CD14-positive monocyte (primary cell): ENCODE measurements around the gene CATSPER1. TPM values are rescaled to one million over a fixed set of nuclear protein-coding genes. Genes with fewer than 3 reads are reported as not detected.
A peak's percentile ranks its signal among the peaks of the same experiment; 100 is the strongest.

Source experiments
- DNase-seq, 3 donors: peaks; one replicate each; pipeline ENCODE4 v3.0.0-alpha.2; 2011 to 2022
- H2AFZ ChIP-seq: 2 replicates; pipeline ENCODE4 v1.6.0; 2012; ENCODE audit warnings: mild to moderate bottlenecking, low read depth, low read length, inconsistent platforms; ENCODE audit not compliant: insufficient read depth, poor library complexity, severe bottlenecking
- H3K27ac ChIP-seq, 2 donors: 1 replicate in 1 of 2; 2 replicates in 1 of 2; pipeline ENCODE4 v1.5.1; 2012 to 2013; ENCODE audit warnings: low read length in 2 of 2, control low read depth in 1 of 2, inconsistent platforms in 1 of 2, low read depth in 1 of 2, mild to moderate bottlenecking in 1 of 2
- H3K27me3 ChIP-seq, 2 donors: one replicate each; pipeline versions ENCODE4 v1.6.0 to v1.6.1; 2011 to 2013; ENCODE audit warnings: low read length in 2 of 2; ENCODE audit not compliant: control insufficient read depth in 2 of 2, insufficient read depth in 2 of 2
- H3K36me3 ChIP-seq, 2 donors: replicated peaks in 1 of 2; 1 replicate in 1 of 2; 2 replicates in 1 of 2; pipeline versions ENCODE4 v1.5.1 to v1.6.1; 2012 to 2013; ENCODE audit warnings: low read length in 2 of 2, control low read depth in 1 of 2, inconsistent platforms in 1 of 2, mild to moderate bottlenecking in 1 of 2; ENCODE audit not compliant: insufficient read depth in 2 of 2, control insufficient read depth in 1 of 2
- H3K4me1 ChIP-seq, 2 donors: 1 replicate in 1 of 2; 2 replicates in 1 of 2; pipeline versions ENCODE4 v1.5.1 to v1.6.1; 2012 to 2013; ENCODE audit warnings: low read length in 2 of 2, control low read depth in 1 of 2, inconsistent platforms in 1 of 2, mild to moderate bottlenecking in 1 of 2, moderate library complexity in 1 of 2; ENCODE audit not compliant: insufficient read depth in 2 of 2, control insufficient read depth in 1 of 2
- H3K4me2 ChIP-seq: replicated peaks from 2 replicates; pipeline ENCODE3; 2012; ENCODE audit warnings: low read length, moderate library complexity, mild to moderate bottlenecking; ENCODE audit not compliant: poor library complexity, severe bottlenecking; ENCODE audit errors: extremely low read depth
- H3K4me3 ChIP-seq, 3 experiments: fragments of 200-600 bp in 1 of 3; sonication (generic) in 1 of 3; replicated peaks in 1 of 3; 1 replicate in 2 of 3; 2 replicates in 1 of 3; pipeline ENCODE4 v1.5.1; 2011 to 2013; ENCODE audit warnings: low read length in 3 of 3, mild to moderate bottlenecking in 3 of 3, control low read depth in 2 of 3, low read depth in 2 of 3, inconsistent platforms in 1 of 3, moderate library complexity in 1 of 3
- H3K79me2 ChIP-seq: 2 replicates; pipeline ENCODE4 v1.6.0; 2012; ENCODE audit warnings: mild to moderate bottlenecking, control low read depth, inconsistent platforms, low read length, moderate library complexity; ENCODE audit not compliant: insufficient read depth
- H3K9ac ChIP-seq: 2 replicates; pipeline ENCODE4 v1.6.0; 2017; ENCODE audit warnings: low read length, mild to moderate bottlenecking; ENCODE audit not compliant: insufficient read depth, poor library complexity, severe bottlenecking
- H3K9me3 ChIP-seq, 2 donors: replicated peaks in 1 of 2; 1 replicate in 1 of 2; 2 replicates in 1 of 2; pipeline versions ENCODE4 v1.5.1 to v1.6.1; 2012 to 2013; ENCODE audit warnings: low read length in 2 of 2, control low read depth in 1 of 2; ENCODE audit not compliant: control insufficient read depth in 1 of 2, insufficient read depth in 1 of 2
- H4K20me1 ChIP-seq: 2 replicates; pipeline ENCODE4 v1.6.0; 2012; ENCODE audit warnings: mild to moderate bottlenecking, low read length, control low read depth, moderate library complexity; ENCODE audit not compliant: insufficient read depth
- H3K27ac Mint-ChIP-seq, 7 donors: one replicate each; pipeline ENCODE4 v1.8.0; 2020; ENCODE audit warnings: mild to moderate bottlenecking in 7 of 7, mixed read lengths in 7 of 7, moderate library complexity in 6 of 7, inconsistent platforms in 2 of 7
- H3K27me3 Mint-ChIP-seq, 3 donors: one replicate each; pipeline ENCODE4 v1.8.0; 2021 to 2022; ENCODE audit warnings: low read depth in 3 of 3, mild to moderate bottlenecking in 3 of 3, mixed read lengths in 3 of 3, moderate library complexity in 3 of 3, inconsistent platforms in 1 of 3
- H3K36me3 Mint-ChIP-seq, 2 donors: one replicate each; pipeline ENCODE4 v1.8.0; 2020; ENCODE audit warnings: mixed read lengths in 2 of 2, inconsistent platforms in 1 of 2, mild to moderate bottlenecking in 1 of 2
- H3K4me1 Mint-ChIP-seq: one replicate; pipeline ENCODE4 v1.8.0; 2020; ENCODE audit warnings: mild to moderate bottlenecking, mixed read lengths
- H3K4me3 Mint-ChIP-seq, 2 donors: one replicate each; pipeline ENCODE4 v1.8.0; 2020; ENCODE audit warnings: mild to moderate bottlenecking in 2 of 2, mixed read lengths in 2 of 2, moderate library complexity in 1 of 2
- H3K9me3 Mint-ChIP-seq, 7 donors: one replicate each; pipeline ENCODE4 v1.8.0; 2020 to 2022; ENCODE audit warnings: mixed read lengths in 7 of 7, mild to moderate bottlenecking in 6 of 7, moderate library complexity in 6 of 7, inconsistent platforms in 2 of 7
- WGBS: methylation state at CpG from one replicate; pipeline ENCODE4 v1.1.5; 2013; ENCODE audit warnings: missing lambda C conversion rate; ENCODE audit not compliant: insufficient coverage; 5-methylcytosine and 5-hydroxymethylcytosine counted together
- intact Hi-C, 2 donors: fragments of 100-400 bp; cut with micrococcal nuclease; formaldehyde crosslinking; loops; one replicate each; pipeline versions ENCODE4 v1.15.0 to v1.15.1; 2023
- polyA plus RNA-seq, 3 donors: library from polyadenylated mRNA; depleted of rRNA in 1 of 3; unstranded in 2 of 3; stranded (reverse) in 1 of 3; fragments of 300-500 nt in 2 of 3; fragments of >200 nt in 1 of 3; fragmentation: Illumina TruSeq in 2 of 3; gene quantifications; 1 replicate in 2 of 3; 2 replicates in 1 of 3; pipeline ENCODE4 v1.2.3, GENCODE V29; 2012 to 2021
- TF ChIP-seq, protein P1 (sequence below): fragments of 200-600 bp; IDR thresholded peaks from one replicate; pipeline ENCODE4 v1.8.0; 2022; ENCODE audit warnings: antibody characterized with exemption, mild to moderate bottlenecking

The CATSPER1 gene
- polyA plus RNA-seq, 3 donors: 15.4 to 24.1 (median 22.0) TPM

DNA sequence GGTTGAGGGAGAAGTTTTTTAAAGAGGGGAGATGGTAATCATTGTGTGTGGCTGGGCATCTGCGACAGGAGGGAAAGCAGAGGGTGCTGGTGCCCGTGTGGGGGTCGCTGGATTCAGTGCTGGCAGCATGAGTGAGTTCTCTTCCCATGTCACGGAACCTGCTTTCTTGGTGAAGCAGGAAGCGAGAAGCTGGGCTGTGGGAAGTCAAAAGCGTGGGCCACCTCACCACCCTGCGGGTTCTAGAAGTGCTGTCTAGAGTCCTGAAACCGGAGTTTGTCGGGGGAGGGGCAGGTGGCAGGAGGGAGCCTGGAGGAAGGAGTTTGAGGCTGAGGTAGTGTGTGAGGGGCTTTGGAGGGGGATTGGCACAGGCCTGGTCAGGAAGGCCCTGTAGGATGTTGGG, 50.5 kb downstream of the CATSPER1 start:
- Mint-ChIP-seq H3K9me3 (no peaks in the 10 kb centered on the region), H3K4me3 (no peak overlapping the region), H3K36me3 (peaks cover 58 to 82% of the 10 kb centered on the region in 2 donors), H3K4me1 (no peaks in the 10 kb centered on the region), H3K27ac (peak overlapping the region in 3 of 7 donors; percentile 9 to 58 (median 26)), H3K27me3 (no peaks in the 10 kb centered on the region)
- Histone ChIP-seq H3K4me3 (no peak overlapping the region), H3K4me2 (no peak overlapping the region), H3K79me2 (no peaks in the 10 kb centered on the region), H3K4me1 (no peaks in the 10 kb centered on the region), H3K36me3 (peaks cover 53 to 75% of the 10 kb centered on the region in 2 donors), H4K20me1 (peaks cover 15% of the 10 kb centered on the region), H3K27ac (no peak overlapping the region), H3K27me3 (no peaks in the 10 kb centered on the region), H3K9me3 (no peaks in the 10 kb centered on the region), H2AFZ (no peak overlapping the region), H3K9ac (no peak overlapping the region)
- WGBS: 95% methylated on average over 7 of the region's 9 CpGs
- intact Hi-C loops: no loop called here
- DNase-seq: no peak
- TF ChIP-seq, protein P1, sequence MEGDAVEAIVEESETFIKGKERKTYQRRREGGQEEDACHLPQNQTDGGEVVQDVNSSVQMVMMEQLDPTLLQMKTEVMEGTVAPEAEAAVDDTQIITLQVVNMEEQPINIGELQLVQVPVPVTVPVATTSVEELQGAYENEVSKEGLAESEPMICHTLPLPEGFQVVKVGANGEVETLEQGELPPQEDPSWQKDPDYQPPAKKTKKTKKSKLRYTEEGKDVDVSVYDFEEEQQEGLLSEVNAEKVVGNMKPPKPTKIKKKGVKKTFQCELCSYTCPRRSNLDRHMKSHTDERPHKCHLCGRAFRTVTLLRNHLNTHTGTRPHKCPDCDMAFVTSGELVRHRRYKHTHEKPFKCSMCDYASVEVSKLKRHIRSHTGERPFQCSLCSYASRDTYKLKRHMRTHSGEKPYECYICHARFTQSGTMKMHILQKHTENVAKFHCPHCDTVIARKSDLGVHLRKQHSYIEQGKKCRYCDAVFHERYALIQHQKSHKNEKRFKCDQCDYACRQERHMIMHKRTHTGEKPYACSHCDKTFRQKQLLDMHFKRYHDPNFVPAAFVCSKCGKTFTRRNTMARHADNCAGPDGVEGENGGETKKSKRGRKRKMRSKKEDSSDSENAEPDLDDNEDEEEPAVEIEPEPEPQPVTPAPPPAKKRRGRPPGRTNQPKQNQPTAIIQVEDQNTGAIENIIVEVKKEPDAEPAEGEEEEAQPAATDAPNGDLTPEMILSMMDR: no peak

DNA sequence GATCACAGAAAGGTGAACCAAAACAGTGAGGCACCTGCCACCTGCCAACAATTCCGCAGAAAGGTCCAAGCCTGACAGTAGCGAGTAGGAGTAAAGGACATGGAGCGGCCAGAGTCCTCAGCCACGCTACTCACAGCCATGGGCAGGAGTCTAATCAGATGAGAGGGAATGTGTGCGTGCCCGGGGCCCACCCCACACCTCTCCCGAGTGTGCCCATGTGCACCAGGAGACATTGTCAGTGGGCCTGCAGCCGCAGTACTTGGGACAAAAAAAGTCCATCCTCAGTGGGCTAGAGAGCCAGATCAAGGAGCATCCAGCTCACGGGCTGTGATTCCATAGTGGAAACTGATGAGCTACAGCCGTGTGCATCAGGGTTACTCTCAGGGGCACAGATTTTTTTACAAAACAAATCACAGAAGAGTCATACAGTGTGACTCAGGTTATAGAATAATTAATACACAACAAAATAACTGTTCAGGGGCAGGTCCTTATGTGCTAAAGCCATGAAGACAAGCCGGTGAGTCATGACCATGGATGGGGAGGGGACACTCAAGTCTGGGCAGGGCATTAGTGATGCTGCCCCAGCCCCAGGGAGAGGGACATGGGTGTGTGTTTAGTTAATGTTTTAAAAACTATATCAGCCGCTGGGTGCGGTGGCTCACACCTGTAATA, 52.7 kb downstream of the CATSPER1 start:
- Histone ChIP-seq H4K20me1 (peaks cover 21% of the 10 kb centered on the region), H3K27ac (no peak overlapping the region), H3K9ac (no peak overlapping the region), H3K4me3 (no peak overlapping the region), H2AFZ (no peak overlapping the region), H3K4me2 (no peak overlapping the region), H3K4me1 (peaks cover 7 to 11% of the 10 kb centered on the region in 2 donors), H3K27me3 (no peaks in the 10 kb centered on the region), H3K36me3 (peaks cover 62 to 77% of the 10 kb centered on the region in 2 donors), H3K79me2 (no peaks in the 10 kb centered on the region), H3K9me3 (no peaks in the 10 kb centered on the region)
- TF ChIP-seq, protein P1: no peak
- H3K27ac Mint-ChIP-seq: peak overlapping the region in 2 of 7 donors; percentile 23 to 58
- H3K9me3 Mint-ChIP-seq: no peaks in the 10 kb centered on the region
- no peak overlapping the region for H3K4me3 Mint-ChIP-seq
- H3K27me3 Mint-ChIP-seq: no peaks in the 10 kb centered on the region
- H3K4me1 Mint-ChIP-seq: peaks cover 6% of the 10 kb centered on the region
- DNase-seq: peak in 1 of 3 donors; percentile 8
- intact Hi-C loops: no loop called here
- H3K36me3 Mint-ChIP-seq: peaks cover 63 to 82% of the 10 kb centered on the region in 2 donors
- WGBS: 94% methylated on average over 8 of the region's 13 CpGs
